BLaER1 (cell line): ENCODE measurements around the gene PRKAG2.

Source experiments
- H3K27ac ChIP-seq: shearing (Covaris generic); formaldehyde crosslinking; 2 replicates; pipeline ENCODE4 v1.8.1; 2022
- H3K27me3 ChIP-seq: shearing (Covaris generic); formaldehyde crosslinking; 2 replicates; pipeline ENCODE4 v1.8.1; 2022
- H3K36me3 ChIP-seq: shearing (Covaris generic); formaldehyde crosslinking; 2 replicates; pipeline ENCODE4 v1.8.1; 2022
- H3K4me1 ChIP-seq: shearing (Covaris generic); formaldehyde crosslinking; 2 replicates; pipeline ENCODE4 v1.8.1; 2022
- H3K4me2 ChIP-seq: shearing (Covaris generic); formaldehyde crosslinking; 2 replicates; pipeline ENCODE4 v1.8.1; 2022
- H3K4me3 ChIP-seq: shearing (Covaris generic); formaldehyde crosslinking; 2 replicates; pipeline ENCODE4 v1.8.1; 2022
- H3K9ac ChIP-seq: shearing (Covaris generic); formaldehyde crosslinking; 2 replicates; pipeline ENCODE4 v1.8.1; 2022
- H3K9me3 ChIP-seq: shearing (Covaris generic); formaldehyde crosslinking; 2 replicates; pipeline ENCODE4 v1.8.1; 2022
- H4K20me1 ChIP-seq: shearing (Covaris generic); formaldehyde crosslinking; 2 replicates; pipeline ENCODE4 v1.8.1; 2022
- Cebpa-rat ChIP-seq: shearing (Covaris generic); IDR thresholded peaks from 2 replicates; pipeline ENCODE4 v1.8.1; 2022

Gene PRKAG2

GRCh38 chr7:151616443-151617213 lies 260.3 kb downstream of the PRKAG2 start:
- no peak for TF ChIP-seq Cebpa-rat
- Histone ChIP-seq H3K27ac (no peak overlapping the region), H3K27me3 (no peaks in the 10 kb centered on the region), H3K4me1 (no peaks in the 10 kb centered on the region), H4K20me1 (peaks cover 50% of the 10 kb centered on the region), H3K9ac (no peak overlapping the region), H3K9me3 (no peaks in the 10 kb centered on the region), H3K4me3 (no peak overlapping the region), H3K36me3 (peaks cover 29% of the 10 kb centered on the region), H3K4me2 (no peak overlapping the region)

- no peak overlapping the region for H3K9ac ChIP-seq
- H3K4me1 ChIP-seq = no peaks in the 10 kb centered on the region
- H3K4me2 ChIP-seq = no peak overlapping the region
- H4K20me1 ChIP-seq = peaks cover 45% of the 10 kb centered on the region
- H3K9me3 ChIP-seq = no peaks in the 10 kb centered on the region
- H3K27ac ChIP-seq = no peak overlapping the region
- no peak for TF ChIP-seq Cebpa-rat
- no peak overlapping the region for H3K4me3 ChIP-seq
- peaks cover 35% of the 10 kb centered on the region for H3K36me3 ChIP-seq
- no peaks in the 10 kb centered on the region for H3K27me3 ChIP-seq
These were observed 261.1 kb downstream of the PRKAG2 start for GRCh38 chr7:151615784-151616183.

- H3K27me3 ChIP-seq = no peaks in the 10 kb centered on the region
- no peaks in the 10 kb centered on the region for H3K9me3 ChIP-seq
- no peak for TF ChIP-seq Cebpa-rat
- H3K4me2 ChIP-seq = no peak overlapping the region
- H3K9ac ChIP-seq = no peak overlapping the region
- no peaks in the 10 kb centered on the region for H3K4me1 ChIP-seq
- no peak overlapping the region for H3K27ac ChIP-seq
- H3K36me3 ChIP-seq = peaks cover 31% of the 10 kb centered on the region
- H4K20me1 ChIP-seq = peaks cover 41% of the 10 kb centered on the region
- no peak overlapping the region for H3K4me3 ChIP-seq
These were observed 261.9 kb downstream of the PRKAG2 start for GRCh38 chr7:151615058-151615457.

- Histone ChIP-seq H3K27me3 (no peaks in the 10 kb centered on the region), H3K27ac (no peak overlapping the region), H3K4me2 (no peak overlapping the region), H3K9me3 (no peaks in the 10 kb centered on the region), H4K20me1 (peaks cover 45% of the 10 kb centered on the region), H3K4me1 (no peaks in the 10 kb centered on the region), H3K4me3 (no peak overlapping the region), H3K36me3 (peaks cover 35% of the 10 kb centered on the region), H3K9ac (no peak overlapping the region)
- TF ChIP-seq Cebpa-rat = no peak
These were observed 262.9 kb downstream of the PRKAG2 start for GRCh38 chr7:151614019-151614418.

GRCh38 chr7:151611878-151612277 lies 265.0 kb downstream of the PRKAG2 start:
- Histone ChIP-seq H3K27me3 (no peaks in the 10 kb centered on the region), H3K9ac (no peak overlapping the region)

GRCh38 chr7:151611041-151611440 lies 265.9 kb downstream of the PRKAG2 start:
- Histone ChIP-seq H3K4me3 (no peak overlapping the region), H4K20me1 (peaks cover 58% of the 10 kb centered on the region), H3K9me3 (no peaks in the 10 kb centered on the region), H3K27ac (no peak overlapping the region), H3K4me2 (no peak overlapping the region), H3K4me1 (no peaks in the 10 kb centered on the region), H3K9ac (no peak overlapping the region), H3K27me3 (no peaks in the 10 kb centered on the region), H3K36me3 (peaks cover 35% of the 10 kb centered on the region)
- TF ChIP-seq Cebpa-rat = no peak

More at GRCh38 chr7:151611878-151612277, 265.0 kb downstream of the PRKAG2 start:
- H3K9me3 ChIP-seq = no peaks in the 10 kb centered on the region
- TF ChIP-seq Cebpa-rat = no peak
- no peak overlapping the region for H3K4me3 ChIP-seq
- H3K4me2 ChIP-seq = no peak overlapping the region
- H3K27ac ChIP-seq = no peak overlapping the region
- peaks cover 35% of the 10 kb centered on the region for H3K36me3 ChIP-seq
- H4K20me1 ChIP-seq = peaks cover 60% of the 10 kb centered on the region
- no peaks in the 10 kb centered on the region for H3K4me1 ChIP-seq

GRCh38 chr7:151608031-151608551 lies 268.8 kb downstream of the PRKAG2 start:
- TF ChIP-seq Cebpa-rat = no peak
- no peak overlapping the region for H3K9ac ChIP-seq

GRCh38 chr7:151607464-151607867 lies 269.4 kb downstream of the PRKAG2 start:
- H3K27ac ChIP-seq = no peak overlapping the region
- peaks cover 43% of the 10 kb centered on the region for H3K36me3 ChIP-seq
- no peaks in the 10 kb centered on the region for H3K4me1 ChIP-seq
- no peak overlapping the region for H3K9ac ChIP-seq
- no peak overlapping the region for H3K4me2 ChIP-seq
- no peaks in the 10 kb centered on the region for H3K9me3 ChIP-seq
- no peak overlapping the region for H3K4me3 ChIP-seq
- H4K20me1 ChIP-seq = peaks cover 50% of the 10 kb centered on the region
- no peaks in the 10 kb centered on the region for H3K27me3 ChIP-seq
- TF ChIP-seq Cebpa-rat = no peak

More at GRCh38 chr7:151608031-151608551, 268.8 kb downstream of the PRKAG2 start:
- Histone ChIP-seq H4K20me1 (peaks cover 55% of the 10 kb centered on the region), H3K36me3 (peaks cover 40% of the 10 kb centered on the region), H3K27ac (no peak overlapping the region), H3K4me3 (no peak overlapping the region), H3K27me3 (no peaks in the 10 kb centered on the region), H3K4me2 (no peak overlapping the region), H3K9me3 (no peaks in the 10 kb centered on the region), H3K4me1 (no peaks in the 10 kb centered on the region)

- TF ChIP-seq Cebpa-rat = no peak
- H3K4me3 ChIP-seq = no peak overlapping the region
- H3K9ac ChIP-seq = no peak overlapping the region
- peaks cover 58% of the 10 kb centered on the region for H4K20me1 ChIP-seq
- H3K27me3 ChIP-seq = no peaks in the 10 kb centered on the region
- H3K4me1 ChIP-seq = no peaks in the 10 kb centered on the region
- H3K4me2 ChIP-seq = no peak overlapping the region
- H3K27ac ChIP-seq = no peak overlapping the region
- H3K9me3 ChIP-seq = no peaks in the 10 kb centered on the region
- peaks cover 20% of the 10 kb centered on the region for H3K36me3 ChIP-seq
These were observed 273.0 kb downstream of the PRKAG2 start for GRCh38 chr7:151603951-151604350.

GRCh38 chr7:151601521-151602305 lies 275.2 kb downstream of the PRKAG2 start:
- H4K20me1 ChIP-seq = peaks cover 41% of the 10 kb centered on the region
- peaks cover 20% of the 10 kb centered on the region for H3K36me3 ChIP-seq
- H3K4me1 ChIP-seq = no peaks in the 10 kb centered on the region
- no peaks in the 10 kb centered on the region for H3K27me3 ChIP-seq
- no peak overlapping the region for H3K4me3 ChIP-seq
- no peak overlapping the region for H3K4me2 ChIP-seq
- no peaks in the 10 kb centered on the region for H3K9me3 ChIP-seq
- no peak for TF ChIP-seq Cebpa-rat
- H3K27ac ChIP-seq = no peak overlapping the region
- no peak overlapping the region for H3K9ac ChIP-seq
